IMR-90 (cell line): ENCODE data around the gene TMEM233. TPM values are rescaled to one million over a fixed set of nuclear protein-coding genes. Genes with fewer than 3 reads are reported as not detected.

Experiments used
- ATAC-seq: fragments of 200-7000 bp; cut with Tn5 transposase; 2 replicates; pipeline ENCODE4 v1.9.1; 2020; ENCODE audit warnings: low read depth, mild to moderate bottlenecking, moderate library complexity
- BruUV-seq: library from RNA; stranded (reverse); fragments of 400-500 nt; replicated peaks from 2 replicates; lab custom pipeline; 2021; lab: Mats Ljungman, UMichigan
- CTCF ChIA-PET: fragments of 300-600 bp; formaldehyde crosslinking; extraction: SDS; loops from one replicate; lab custom pipeline; 2021; ENCODE audit warnings: antibody characterized with exemption; lab: Yijun Ruan, JAX
- POLR2A ChIA-PET: fragments of 300-600 bp; sonication (Branson Sonifier 250); formaldehyde crosslinking; loops from one replicate; lab custom pipeline; 2022; ENCODE audit warnings: antibody characterized with exemption; ENCODE audit not compliant: unreplicated experiment; lab: Charles Lee
- DNase-seq: peaks from one replicate; pipeline ENCODE4 v3.0.0; 2013
- H2AFZ ChIP-seq: replicated peaks from 2 replicates; pipeline ENCODE3; 2013; ENCODE audit warnings: low read length, mild to moderate bottlenecking; ENCODE audit not compliant: poor library complexity
- H2AK5ac ChIP-seq: 2 replicates; pipeline ENCODE4 v1.6.1; 2013; ENCODE audit warnings: low read depth, low read length, inconsistent platforms
- H2AK9ac ChIP-seq: replicated peaks from 2 replicates; pipeline ENCODE3; 2013; ENCODE audit warnings: mild to moderate bottlenecking, low read depth, low read length, moderate library complexity; ENCODE audit not compliant: poor library complexity
- H2BK120ac ChIP-seq: 2 replicates; pipeline ENCODE4 v1.6.1; 2013; ENCODE audit warnings: low read depth, low read length, inconsistent platforms
- H2BK15ac ChIP-seq: 3 replicates; pipeline ENCODE4 v1.6.1; 2013; ENCODE audit warnings: low read depth, low read length, inconsistent platforms
- H2BK20ac ChIP-seq: 2 replicates; pipeline ENCODE4 v1.6.1; 2013; ENCODE audit warnings: low read depth, mild to moderate bottlenecking, inconsistent platforms, low read length, moderate library complexity
- H2BK5ac ChIP-seq: 2 replicates; pipeline ENCODE4 v1.6.1; 2013; ENCODE audit warnings: mild to moderate bottlenecking, low read depth, low read length, inconsistent platforms; ENCODE audit not compliant: poor library complexity, severe bottlenecking
- H3K14ac ChIP-seq: replicated peaks from 2 replicates; pipeline ENCODE4 v1.6.1; 2013; ENCODE audit warnings: low read depth, low read length, inconsistent platforms
- H3K18ac ChIP-seq: 2 replicates; pipeline ENCODE4 v1.6.1; 2013; ENCODE audit warnings: low read depth, low read length, control low read depth
- H3K23ac ChIP-seq: 2 replicates; pipeline ENCODE4 v1.6.1; 2013; ENCODE audit warnings: low read depth, low read length, inconsistent platforms
- H3K27ac ChIP-seq: 2 replicates; pipeline ENCODE4 v1.5.1; 2013; ENCODE audit warnings: mild to moderate bottlenecking, control low read depth, low read length; ENCODE audit not compliant: insufficient read depth
- H3K27me3 ChIP-seq: 2 replicates; pipeline ENCODE4 v1.6.1; 2013; ENCODE audit warnings: low read length; ENCODE audit not compliant: control insufficient read depth, insufficient read depth
- H3K36me3 ChIP-seq: 2 replicates; pipeline ENCODE4 v1.6.1; 2013; ENCODE audit warnings: low read length, mixed read lengths; ENCODE audit not compliant: control insufficient read depth, insufficient read depth
- H3K4ac ChIP-seq: 2 replicates; pipeline ENCODE4 v1.6.1; 2013; ENCODE audit warnings: low read depth, low read length, inconsistent platforms
- H3K4me1 ChIP-seq: 2 replicates; pipeline ENCODE4 v1.6.1; 2013; ENCODE audit warnings: low read length, mixed read lengths; ENCODE audit not compliant: control insufficient read depth, insufficient read depth
- H3K4me2 ChIP-seq: 2 replicates; pipeline ENCODE4 v1.6.1; 2013; ENCODE audit warnings: low read depth, mild to moderate bottlenecking, control low read depth, low read length, moderate library complexity
- H3K4me3 ChIP-seq: 2 replicates; pipeline ENCODE4 v1.5.1; 2013; ENCODE audit warnings: low read depth, mild to moderate bottlenecking, control low read depth, low read length, moderate library complexity; ENCODE audit not compliant: insufficient read depth
- H3K56ac ChIP-seq: 2 replicates; pipeline ENCODE4 v1.6.1; 2013; ENCODE audit warnings: low read length, inconsistent platforms; ENCODE audit not compliant: insufficient read depth; ENCODE audit errors: extremely low read depth
- H3K79me1 ChIP-seq, 2 experiments: 2 replicates each; pipeline ENCODE4 v1.6.1; 2013; ENCODE audit warnings: low read length in 2 of 2, inconsistent platforms in 1 of 2, low read depth in 1 of 2
- H3K9ac ChIP-seq: 2 replicates; pipeline ENCODE4 v1.6.1; 2013; ENCODE audit warnings: low read depth, low read length, control low read depth
- H3K9me1 ChIP-seq: 2 replicates; pipeline ENCODE4 v1.6.1; 2013; ENCODE audit warnings: low read length, inconsistent platforms; ENCODE audit not compliant: insufficient read depth
- H3K9me3 ChIP-seq: 2 replicates; pipeline ENCODE4 v1.6.1; 2013; ENCODE audit warnings: low read length; ENCODE audit not compliant: control insufficient read depth, insufficient read depth
- H4K20me1 ChIP-seq: 2 replicates; pipeline ENCODE4 v1.6.1; 2013; ENCODE audit warnings: low read length, inconsistent platforms; ENCODE audit not compliant: insufficient read depth
- H4K5ac ChIP-seq: 2 replicates; pipeline ENCODE4 v1.6.1; 2013; ENCODE audit warnings: mild to moderate bottlenecking, low read depth, low read length, control low read depth
- H4K8ac ChIP-seq, 2 experiments: 2 replicates each; pipeline ENCODE4 v1.6.1; 2013; ENCODE audit warnings: low read depth in 2 of 2, low read length in 2 of 2, control low read depth in 1 of 2, inconsistent platforms in 1 of 2
- H4K91ac ChIP-seq: 2 replicates; pipeline ENCODE4 v1.6.1; 2013; ENCODE audit warnings: low read depth, low read length, inconsistent platforms; ENCODE audit not compliant: insufficient read depth
- CTCF ChIP-seq: conservative IDR thresholded peaks from 2 replicates; pipeline ENCODE4 v1.5.1; 2012; ENCODE audit warnings: mild to moderate bottlenecking, low read depth, low read length, improper control_type of control experiment
- MAFK ChIP-seq: IDR thresholded peaks from 2 replicates; pipeline ENCODE4 v1.6.1; 2012; ENCODE audit warnings: low read depth, low read length, improper control_type of control experiment
- MAZ ChIP-seq: IDR thresholded peaks from 2 replicates; pipeline ENCODE4 v1.6.1; 2012; ENCODE audit warnings: low read depth, mild to moderate bottlenecking, low read length, improper control_type of control experiment, moderate library complexity, borderline replicate concordance
- RAD21 ChIP-seq: IDR thresholded peaks from 2 replicates; pipeline ENCODE4 v1.6.1; 2012; ENCODE audit warnings: low read length, improper control_type of control experiment
- RCOR1 ChIP-seq: IDR thresholded peaks from 2 replicates; pipeline ENCODE4 v1.6.1; 2012; ENCODE audit warnings: mild to moderate bottlenecking, low read length, improper control_type of control experiment; ENCODE audit not compliant: insufficient replicate concordance
- SMC3 ChIP-seq: fragments of 150-350 bp; IDR thresholded peaks from 2 replicates; pipeline ENCODE4 v1.6.1; 2016; ENCODE audit warnings: low read depth, mild to moderate bottlenecking, antibody characterized with exemption, low read length, moderate library complexity
- WGBS, 2 experiments: methylation state at CpG; one replicate each; pipeline versions ENCODE4 v1.1.5 to v1.1.7; 2013; ENCODE audit warnings: missing lambda C conversion rate in 2 of 2; ENCODE audit not compliant: insufficient read length in 1 of 2; ENCODE audit errors: extremely low coverage in 2 of 2; 5-methylcytosine and 5-hydroxymethylcytosine counted together
- dilution Hi-C: fragments of 300-500 bp; cut with HindIII; formaldehyde crosslinking; loops from one replicate; pipeline ENCODE4 v1.14.3; 2018; ENCODE audit warnings: low sequenced_read_pairs; ENCODE audit not compliant: unreplicated experiment
- in situ Hi-C: fragments of 300-500 bp; cut with MboI; formaldehyde crosslinking; loops from 3 replicates; pipeline ENCODE4 v1.14.3; 2019; ENCODE audit warnings: low sequenced_read_pairs, inconsistent platforms, mixed read lengths
- intact Hi-C: fragments of 100-400 bp; cut with micrococcal nuclease; formaldehyde crosslinking; loops from 2 replicates; pipeline ENCODE4 v1.10.0; 2022
- polyA plus RNA-seq, 3 experiments: library from polyadenylated mRNA; depleted of rRNA; stranded (reverse); fragments of >200 nt; gene quantifications; 2 replicates each; pipeline ENCODE4 v1.2.3, GENCODE V29; 2012; ENCODE audit warnings: low replicate concordance in 1 of 3
- total RNA-seq: library from RNA; depleted of rRNA; stranded (reverse); fragments of >200 nt; gene quantifications from 2 replicates; pipeline ENCODE4 v1.2.3, GENCODE V29; 2012

TMEM233 gene
- total and polyA plus RNA-seq, 2 of the 4 experiments (the other 2 are of a cell fraction), result not detected

GRCh38 chr12:119593578-119594398 is at the start of gene TMEM233 (continued):
- no peak for TF ChIP-seq MAFK
- TF ChIP-seq SMC3, result no peak

GRCh38 chr12:119544765-119545625 is 48.6 kb upstream of the TMEM233 start:
- intact Hi-C loops, result loop anchor here (1.0 to 10.0 kb wide), 3 partner anchors 570 to 1168 kb away; no protein-coding TSS in a partner anchor
- Histone ChIP-seq H2AK9ac (no peak overlapping the region), H3K4me3 (no peak overlapping the region), H3K9me3 (no peaks in the 10 kb centered on the region), H3K4ac (no peak overlapping the region), H3K18ac (no peak overlapping the region), H3K27ac (no peak overlapping the region), H4K20me1 (no peaks in the 10 kb centered on the region), H3K4me1 (no peaks in the 10 kb centered on the region), H2BK120ac (no peak overlapping the region), H3K23ac (no peak overlapping the region), H4K8ac (no peak overlapping the region), H3K27me3 (no peaks in the 10 kb centered on the region), H3K36me3 (no peaks in the 10 kb centered on the region), H3K9me1 (no peaks in the 10 kb centered on the region), H2AFZ (no peak overlapping the region), H2AK5ac (no peak overlapping the region), H2BK5ac (no peak overlapping the region), H4K5ac (no peak overlapping the region), H3K79me1 (no peaks in the 10 kb centered on the region), H2BK15ac (no peak overlapping the region), H3K9ac (no peak overlapping the region), H3K4me2 (no peak overlapping the region), H3K14ac (no peak overlapping the region), H2BK20ac (no peak overlapping the region), H4K91ac (no peak overlapping the region), H3K56ac (no peak overlapping the region)
- WGBS, 2 experiments, result no CpG with 5 or more reads among the region's 9 CpGs
- dilution Hi-C loops, result no loop called here
- peak; percentile 97 for ATAC-seq
- peak; percentile 70 for DNase-seq
- no TSS peak for BruUV-seq
- in situ Hi-C loops, result loop anchor here (10.0 kb wide), 1 partner anchor 1140 kb away; no protein-coding TSS in a partner anchor
- CTCF ChIA-PET, result interaction anchor here (0.6 kb wide), 1 partner anchor 395 kb away, joined by 5 read pairs; no protein-coding TSS in a partner anchor
- POLR2A ChIA-PET, result interaction anchor here (0.6 kb wide), 1 partner anchor 1150 kb away, joined by 10 read pairs; no protein-coding TSS in a partner anchor
- TF ChIP-seq MAZ (no peak), CTCF (peak; percentile 83), SMC3 (peak; percentile 56), RAD21 (peak; percentile 86), RCOR1 (no peak)
